KOPT-K1 (cell line): ENCODE measurements around the gene ZNF496.
A peak's percentile ranks its signal among the peaks of the same experiment; 100 is the strongest.
"Not testable (repeated sequence)": the region's sequence is repeated elsewhere in the genome, so short reads cannot be mapped to it uniquely, and the experiment has no call there.

Experiments used
- H3K27ac ChIP-seq: fragments of 200-600 bp; sonication (generic); 2 replicates; pipeline ENCODE4 v1.5.1; 2016; ENCODE audit warnings: antibody characterized with exemption, mild to moderate bottlenecking, low read depth, low read length; ENCODE audit not compliant: poor library complexity, severe bottlenecking
- H3K36me3 ChIP-seq: fragments of 200-600 bp; sonication (generic); 2 replicates; pipeline ENCODE4 v1.5.1; 2017; ENCODE audit warnings: antibody characterized with exemption, mild to moderate bottlenecking, low read length, moderate library complexity; ENCODE audit not compliant: insufficient read depth
- H3K9me3 ChIP-seq: fragments of 200-600 bp; sonication (generic); 2 replicates; pipeline ENCODE4 v1.5.1; 2017; ENCODE audit warnings: antibody characterized with exemption, low read length, mild to moderate bottlenecking; ENCODE audit not compliant: insufficient read depth, poor library complexity, severe bottlenecking

Gene ZNF496

GRCh38 chr1:247331525-247332214 lies at the start of gene ZNF496:
ZNF496 (minus strand) TSS chr1:247331867; CDS start chr1:247329578, 2,289 bp downstream.
- Histone ChIP-seq H3K27ac (peak within 1 kb of the TSS; percentile 90), H3K9me3 (no peaks in the 10 kb centered on the region), H3K36me3 (peaks cover 44% of the 10 kb centered on the region)

- no peaks in the 10 kb centered on the region for H3K36me3 ChIP-seq
- H3K9me3 ChIP-seq = peaks cover 1% of the 10 kb centered on the region
- H3K27ac ChIP-seq = no peak overlapping the region
Observed at GRCh38 chr1:247378334-247379073, 46.8 kb upstream of the ZNF496 start.

- H3K36me3 ChIP-seq, H3K27ac ChIP-seq, H3K9me3 ChIP-seq: not testable (repeated sequence)
Observed at GRCh38 chr1:247377656-247378055, 46.0 kb upstream of the ZNF496 start.

- H3K27ac ChIP-seq = no peak overlapping the region
- H3K9me3 ChIP-seq = no peaks in the 10 kb centered on the region
- no peaks in the 10 kb centered on the region for H3K36me3 ChIP-seq
Observed at GRCh38 chr1:247376659-247377058, 45.0 kb upstream of the ZNF496 start.

- Histone ChIP-seq H3K27ac (no peak overlapping the region), H3K9me3 (no peaks in the 10 kb centered on the region), H3K36me3 (no peaks in the 10 kb centered on the region)
Observed at GRCh38 chr1:247375747-247376146, 44.1 kb upstream of the ZNF496 start.

- not testable (repeated sequence) for H3K36me3 ChIP-seq, H3K27ac ChIP-seq, H3K9me3 ChIP-seq
Observed at GRCh38 chr1:247374651-247375334, 43.1 kb upstream of the ZNF496 start.

- Histone ChIP-seq H3K36me3 (no peaks in the 10 kb centered on the region), H3K9me3 (no peaks in the 10 kb centered on the region), H3K27ac (no peak overlapping the region)
Observed at GRCh38 chr1:247373721-247374141, 42.1 kb upstream of the ZNF496 start.

- Histone ChIP-seq H3K27ac (no peak overlapping the region), H3K9me3 (peaks cover under 1% of the 10 kb centered on the region), H3K36me3 (no peaks in the 10 kb centered on the region)
Observed at GRCh38 chr1:247371801-247372259, 40.2 kb upstream of the ZNF496 start.

- Histone ChIP-seq H3K9me3 (peaks cover 8% of the 10 kb centered on the region), H3K27ac (no peak overlapping the region), H3K36me3 (no peaks in the 10 kb centered on the region)
Observed at GRCh38 chr1:247370786-247371732, 39.4 kb upstream of the ZNF496 start.

GRCh38 chr1:247368490-247369145 lies 37.0 kb upstream of the ZNF496 start:
- Histone ChIP-seq H3K27ac (no peak overlapping the region), H3K36me3 (no peaks in the 10 kb centered on the region)

GRCh38 chr1:247367786-247368422 lies 36.2 kb upstream of the ZNF496 start:
- no peak overlapping the region for H3K27ac ChIP-seq
- peaks cover 26% of the 10 kb centered on the region for H3K9me3 ChIP-seq
- no peaks in the 10 kb centered on the region for H3K36me3 ChIP-seq

More at GRCh38 chr1:247368490-247369145, 37.0 kb upstream of the ZNF496 start:
- H3K9me3 ChIP-seq = peaks cover 26% of the 10 kb centered on the region

- Histone ChIP-seq H3K9me3 (peaks cover 26% of the 10 kb centered on the region), H3K36me3 (no peaks in the 10 kb centered on the region), H3K27ac (no peak overlapping the region)
Observed at GRCh38 chr1:247366926-247367645, 35.4 kb upstream of the ZNF496 start.

GRCh38 chr1:247366345-247366744 lies 34.7 kb upstream of the ZNF496 start:
- H3K27ac ChIP-seq, H3K36me3 ChIP-seq: not testable (repeated sequence)
- H3K9me3 ChIP-seq = peaks cover 26% of the 10 kb centered on the region
